Stimulated activated CD4-positive, alpha-beta T cell treated with anti-CD3 and anti-CD28 coated beads, Interleukin-15, amount 100 ng/mL, for 24 hours (primary cell): ENCODE results near the gene PKHD1.

ENCODE experiments used
- DNase-seq: peaks from one replicate; pipeline ENCODE4 v3.0.0-alpha.2; 2020

PKHD1 gene

GRCh38 chr6:52045033-52045432, 42.4 kb downstream of the PKHD1 start:
- no peak for DNase-seq

- DNase-seq, result no peak
These were observed 45.1 kb downstream of the PKHD1 start for GRCh38 chr6:52042141-52042885.

- DNase-seq, result no peak
These were observed 46.3 kb downstream of the PKHD1 start for GRCh38 chr6:52041134-52041533.

- no peak for DNase-seq
These were observed 59.7 kb downstream of the PKHD1 start for GRCh38 chr6:52027699-52028098.

- DNase-seq, result no peak
These were observed 62.9 kb downstream of the PKHD1 start for GRCh38 chr6:52024451-52025068.

- no peak for DNase-seq
These were observed 64.7 kb downstream of the PKHD1 start for GRCh38 chr6:52022675-52023074.

- DNase-seq, result no peak
These were observed 66.4 kb downstream of the PKHD1 start for GRCh38 chr6:52020945-52021570.

GRCh38 chr6:52019881-52020280, 67.5 kb downstream of the PKHD1 start:
- no peak for DNase-seq

- DNase-seq, result no peak
These were observed 68.3 kb downstream of the PKHD1 start for GRCh38 chr6:52019092-52019491.

- DNase-seq, result no peak
These were observed 70.3 kb downstream of the PKHD1 start for GRCh38 chr6:52016915-52017748.

GRCh38 chr6:52015953-52016352, 71.5 kb downstream of the PKHD1 start:
- no peak for DNase-seq

- DNase-seq, result no peak
These were observed 73.0 kb downstream of the PKHD1 start for GRCh38 chr6:52014391-52014790.

GRCh38 chr6:52013035-52013434, 74.4 kb downstream of the PKHD1 start:
- DNase-seq, result no peak

- no peak for DNase-seq
These were observed 74.8 kb downstream of the PKHD1 start for GRCh38 chr6:52012582-52012981.

- no peak for DNase-seq
These were observed 76.6 kb downstream of the PKHD1 start for GRCh38 chr6:52010806-52011205.

- DNase-seq, result no peak
These were observed 77.3 kb downstream of the PKHD1 start for GRCh38 chr6:52010145-52010544.

GRCh38 chr6:52009466-52010140, 77.8 kb downstream of the PKHD1 start:
- no peak for DNase-seq

- DNase-seq, result no peak
These were observed 87.3 kb downstream of the PKHD1 start for GRCh38 chr6:52000064-52000463.

GRCh38 chr6:51996296-51996947, 91.0 kb downstream of the PKHD1 start:
- DNase-seq, result no peak

- no peak for DNase-seq
These were observed 92.1 kb downstream of the PKHD1 start for GRCh38 chr6:51995214-51995755.

GRCh38 chr6:51992876-51993275, 94.5 kb downstream of the PKHD1 start:
- no peak for DNase-seq

GRCh38 chr6:51989789-51990188, 97.6 kb downstream of the PKHD1 start:
- no peak for DNase-seq
